Transverse colon (tissue), 3 donors: ENCODE data around the gene NISCH.

Experiments
- CTCF ChIP-seq, 5 experiments: fragments of 200-600 bp in 3 of 5; fragments of 450-650 bp in 2 of 5; sonication (generic) in 3 of 5; IDR thresholded peaks; 1 replicate in 2 of 5; 2 replicates in 3 of 5; pipeline ENCODE4 v1.5.1; 2016 to 2017; ENCODE audit warnings: antibody characterized with exemption in 5 of 5, inconsistent platforms in 3 of 5, mild to moderate bottlenecking in 2 of 5, moderate library complexity in 1 of 5
- EP300 ChIP-seq: sonication (generic); formaldehyde crosslinking; IDR thresholded peaks from one replicate; pipeline ENCODE4 v1.6.1; 2017; ENCODE audit warnings: antibody characterized with exemption, low read depth
- POLR2A ChIP-seq: fragments of 450-650 bp; IDR thresholded peaks from one replicate; pipeline ENCODE4 v1.6.1; 2016; ENCODE audit warnings: antibody characterized with exemption, mild to moderate bottlenecking, moderate library complexity

- TF ChIP-seq POLR2A (no peak), CTCF (IDR thresholded peaks at IDR 0.05) (no peak), EP300 (no peak)
Measured at GRCh38 chr3:52506266-52506966, 51.0 kb downstream of the NISCH start.
